Loucy (cell line): ENCODE measurements around the gene HOXC4.

Source experiments
- H2AFZ ChIP-seq: fragments of 200-600 bp; sonication (generic); 2 replicates; pipeline ENCODE4 v1.6.0; 2016; ENCODE audit warnings: antibody characterized with exemption, mild to moderate bottlenecking, low read length, moderate library complexity
- H3F3A ChIP-seq: fragments of 200-600 bp; 2 replicates; pipeline ENCODE4 v1.6.0; 2016; ENCODE audit warnings: antibody characterized with exemption, low read depth, mild to moderate bottlenecking
- H3K27me3 ChIP-seq: fragments of 200-600 bp; sonication (generic); 2 replicates; pipeline ENCODE4 v1.6.1; 2014; ENCODE audit warnings: low read length, mild to moderate bottlenecking; ENCODE audit not compliant: insufficient read depth, poor library complexity, severe bottlenecking
- H3K36me3 ChIP-seq: fragments of 200-600 bp; sonication (generic); 2 replicates; pipeline ENCODE4 v1.6.1; 2016; ENCODE audit warnings: low read length; ENCODE audit not compliant: insufficient read depth
- H3K4me1 ChIP-seq: fragments of 200-600 bp; sonication (generic); 2 replicates; pipeline ENCODE4 v1.5.1; 2014; ENCODE audit warnings: low read length, mild to moderate bottlenecking; ENCODE audit not compliant: insufficient read depth, poor library complexity, severe bottlenecking
- H3K4me2 ChIP-seq: fragments of 200-600 bp; sonication (generic); 2 replicates; pipeline ENCODE4 v1.6.0; 2014; ENCODE audit warnings: antibody characterized with exemption, low read length, low read depth, mild to moderate bottlenecking; ENCODE audit not compliant: poor library complexity, severe bottlenecking
- H3K4me3 ChIP-seq: fragments of 200-600 bp; sonication (generic); 2 replicates; pipeline ENCODE4 v1.5.1; 2014; ENCODE audit warnings: low read length, mild to moderate bottlenecking, mixed read lengths; ENCODE audit not compliant: poor library complexity, severe bottlenecking
- H3K79me2 ChIP-seq: fragments of 200-600 bp; sonication (generic); 2 replicates; pipeline ENCODE4 v1.6.1; 2014; ENCODE audit warnings: low read length; ENCODE audit not compliant: insufficient read depth
- H3K9ac ChIP-seq: fragments of 200-600 bp; sonication (generic); 2 replicates; pipeline ENCODE4 v1.6.0; 2014; ENCODE audit warnings: mild to moderate bottlenecking, low read depth, low read length, moderate library complexity; ENCODE audit not compliant: poor library complexity, severe bottlenecking
- H3K9me2 ChIP-seq: fragments of 200-600 bp; sonication (generic); replicated peaks from 2 replicates; pipeline ENCODE4 v1.6.1; 2016; ENCODE audit warnings: low read depth, low read length, mixed read lengths
- H3K9me3 ChIP-seq: fragments of 200-600 bp; sonication (generic); 2 replicates; pipeline ENCODE4 v1.6.1; 2014; ENCODE audit warnings: mild to moderate bottlenecking, antibody characterized with exemption, low read length, low read depth; ENCODE audit not compliant: insufficient read depth
- H4K20me1 ChIP-seq: fragments of 200-600 bp; sonication (generic); 2 replicates; pipeline ENCODE4 v1.6.0; 2014; ENCODE audit warnings: antibody characterized with exemption, low read length, mild to moderate bottlenecking; ENCODE audit not compliant: insufficient read depth, poor library complexity, severe bottlenecking
- CTCF ChIP-seq: fragments of 200-600 bp; sonication (generic); conservative IDR thresholded peaks from 2 replicates; pipeline ENCODE4 v1.5.1; 2014; ENCODE audit warnings: mild to moderate bottlenecking, antibody characterized with exemption, low read length
- EZH2phosphoT487 ChIP-seq: fragments of 200-600 bp; IDR thresholded peaks from 2 replicates; pipeline ENCODE4 v1.6.1; 2018; ENCODE audit warnings: antibody characterized with exemption, mild to moderate bottlenecking, moderate library complexity, borderline replicate concordance

HOXC4 gene

GRCh38 chr12:54030889-54031471 is 22.7 kb upstream of the HOXC4 start:
- peaks cover 9% of the 10 kb centered on the region; the same call in 1 of the 2 replicates for H3F3A ChIP-seq
- no peak overlapping the region for H3K9ac ChIP-seq
- H3K36me3 ChIP-seq = peaks cover 33% of the 10 kb centered on the region; the same call in 1 of the 2 replicates
- peaks cover 61% of the 10 kb centered on the region for H3K79me2 ChIP-seq
- no peaks in the 10 kb centered on the region for H3K27me3 ChIP-seq
- H3K9me3 ChIP-seq = no peaks in the 10 kb centered on the region
- peaks cover 35% of the 10 kb centered on the region for H3K4me1 ChIP-seq
- TF ChIP-seq CTCF (no peak), EZH2phosphoT487 (no peak)
- no peak overlapping the region for H3K4me2 ChIP-seq
- no peaks in the 10 kb centered on the region for H3K9me2 ChIP-seq
- H4K20me1 ChIP-seq = peaks cover 53% of the 10 kb centered on the region
- no peak overlapping the region for H2AFZ ChIP-seq
- no peak overlapping the region for H3K4me3 ChIP-seq

GRCh38 chr12:54031480-54031879 is 22.2 kb upstream of the HOXC4 start:
- TF ChIP-seq EZH2phosphoT487 (no peak), CTCF (no peak)
- Histone ChIP-seq H3K4me1 (peaks cover 37% of the 10 kb centered on the region), H3K9ac (no peak overlapping the region), H3K4me3 (no peak overlapping the region), H3K36me3 (peaks cover 33% of the 10 kb centered on the region; the same call in 1 of the 2 replicates), H3F3A (peaks cover 14% of the 10 kb centered on the region), H3K4me2 (no peak overlapping the region), H3K27me3 (no peaks in the 10 kb centered on the region), H3K9me2 (no peaks in the 10 kb centered on the region), H3K79me2 (peaks cover 59% of the 10 kb centered on the region), H4K20me1 (peaks cover 48% of the 10 kb centered on the region), H3K9me3 (no peaks in the 10 kb centered on the region), H2AFZ (no peak overlapping the region)

- Histone ChIP-seq H2AFZ (no peak overlapping the region), H3K36me3 (peaks cover 33% of the 10 kb centered on the region; the same call in 1 of the 2 replicates), H3F3A (peaks cover 17% of the 10 kb centered on the region), H3K9me2 (no peaks in the 10 kb centered on the region), H3K4me1 (peaks cover 43% of the 10 kb centered on the region), H3K9ac (no peak overlapping the region), H3K79me2 (peaks cover 53% of the 10 kb centered on the region), H4K20me1 (peaks cover 45% of the 10 kb centered on the region), H3K4me3 (no peak overlapping the region), H3K9me3 (no peaks in the 10 kb centered on the region), H3K4me2 (no peak overlapping the region), H3K27me3 (no peaks in the 10 kb centered on the region)
- TF ChIP-seq CTCF (no peak), EZH2phosphoT487 (no peak)
These were observed 21.5 kb upstream of the HOXC4 start for GRCh38 chr12:54032086-54032619.
